ENCODE measurements around the gene SPSB4. TPM values are rescaled to one million over a fixed set of nuclear protein-coding genes. Genes with fewer than 3 reads are reported as not detected.

Gene SPSB4
- total and polyA plus RNA-seq, 7 donors, result 0.10 to 1.4 (median 0.44) TPM; not detected in 1

DNA sequence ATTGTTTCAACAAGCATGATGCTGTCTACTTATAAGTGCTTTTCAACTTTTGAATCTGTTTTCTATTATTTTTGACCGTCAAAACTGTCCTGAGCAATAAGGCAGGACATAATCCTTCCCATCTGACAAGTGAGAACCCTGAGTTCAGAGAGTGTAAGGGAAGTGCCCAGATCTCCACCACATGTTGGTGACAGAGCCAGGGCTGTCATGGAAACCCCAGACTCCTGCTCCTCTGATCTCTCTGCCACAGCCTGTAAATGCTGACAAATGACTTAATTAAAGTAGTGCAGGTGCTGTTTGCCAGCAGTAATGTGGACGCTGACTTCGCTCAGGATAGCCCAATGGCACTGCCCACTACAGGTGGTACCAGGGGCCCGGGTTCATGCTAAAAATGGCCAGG, 40.3 kb downstream of the SPSB4 start:
- DNase-seq, result no peak
- H3K27me3 ChIP-seq, result no peaks in the 10 kb centered on the region
- TF ChIP-seq, protein P1, sequence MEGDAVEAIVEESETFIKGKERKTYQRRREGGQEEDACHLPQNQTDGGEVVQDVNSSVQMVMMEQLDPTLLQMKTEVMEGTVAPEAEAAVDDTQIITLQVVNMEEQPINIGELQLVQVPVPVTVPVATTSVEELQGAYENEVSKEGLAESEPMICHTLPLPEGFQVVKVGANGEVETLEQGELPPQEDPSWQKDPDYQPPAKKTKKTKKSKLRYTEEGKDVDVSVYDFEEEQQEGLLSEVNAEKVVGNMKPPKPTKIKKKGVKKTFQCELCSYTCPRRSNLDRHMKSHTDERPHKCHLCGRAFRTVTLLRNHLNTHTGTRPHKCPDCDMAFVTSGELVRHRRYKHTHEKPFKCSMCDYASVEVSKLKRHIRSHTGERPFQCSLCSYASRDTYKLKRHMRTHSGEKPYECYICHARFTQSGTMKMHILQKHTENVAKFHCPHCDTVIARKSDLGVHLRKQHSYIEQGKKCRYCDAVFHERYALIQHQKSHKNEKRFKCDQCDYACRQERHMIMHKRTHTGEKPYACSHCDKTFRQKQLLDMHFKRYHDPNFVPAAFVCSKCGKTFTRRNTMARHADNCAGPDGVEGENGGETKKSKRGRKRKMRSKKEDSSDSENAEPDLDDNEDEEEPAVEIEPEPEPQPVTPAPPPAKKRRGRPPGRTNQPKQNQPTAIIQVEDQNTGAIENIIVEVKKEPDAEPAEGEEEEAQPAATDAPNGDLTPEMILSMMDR (IDR thresholded peaks at IDR 0.05), result no peak
- TF ChIP-seq EP300 (IDR thresholded peaks at IDR 0.05) (no peak), POLR2AphosphoS5 (IDR thresholded peaks at IDR 0.05) (no peak), POLR2A (IDR thresholded peaks at IDR 0.05) (no peak)
- H3K36me3 ChIP-seq, result no peaks in the 10 kb centered on the region
- 77 to 80% methylated on average over 4 of the region's 4 CpGs for WGBS, 2 donors
- no peak overlapping the region for H3K27ac ChIP-seq
- intact Hi-C loops (cut with DNase I), result no loop called here
- no peak overlapping the region for H3K4me3 ChIP-seq
- H3K4me1 ChIP-seq, result peaks cover 0 to 41% (median 33%) of the 10 kb centered on the region in 4 donors
- no peaks in the 10 kb centered on the region for H3K9me3 ChIP-seq

DNA sequence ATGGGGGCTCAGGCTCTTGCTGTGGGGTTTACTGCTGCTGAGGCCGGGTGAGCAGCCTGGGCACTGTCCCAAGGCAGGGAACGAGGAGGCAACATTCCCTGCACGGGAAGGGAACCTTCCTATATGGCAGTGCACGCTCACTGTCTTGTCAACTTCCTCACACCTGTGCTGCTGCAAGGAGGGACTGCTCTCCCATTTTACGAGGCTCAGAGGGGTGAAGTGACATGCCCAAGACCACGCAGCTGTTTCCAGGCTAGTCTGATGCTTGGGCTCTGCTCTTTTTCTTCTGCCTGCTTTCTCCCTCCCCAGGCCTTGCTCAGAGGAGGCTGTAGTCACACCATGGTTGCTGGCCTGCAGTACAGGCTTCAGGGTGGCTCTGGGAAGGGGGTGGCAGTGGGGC, 41.5 kb downstream of the SPSB4 start:
- TF ChIP-seq EP300 (IDR thresholded peaks at IDR 0.05) (no peak), POLR2A (IDR thresholded peaks at IDR 0.05) (no peak), POLR2AphosphoS5 (IDR thresholded peaks at IDR 0.05) (no peak)
- TF ChIP-seq, protein P1 (IDR thresholded peaks at IDR 0.05), result no peak
- no peaks in the 10 kb centered on the region for H3K27me3 ChIP-seq
- no peak overlapping the region for H3K4me3 ChIP-seq
- H3K4me1 ChIP-seq, result peaks cover 0 to 32% (median 25%) of the 10 kb centered on the region in 4 donors
- 50 to 82% methylated on average over 6 of the region's 6 CpGs for WGBS, 2 donors
- no peaks in the 10 kb centered on the region for H3K9me3 ChIP-seq
- intact Hi-C loops (cut with DNase I), result no loop called here
- no peak for DNase-seq
- no peaks in the 10 kb centered on the region for H3K36me3 ChIP-seq
- H3K27ac ChIP-seq, result no peak overlapping the region

DNA sequence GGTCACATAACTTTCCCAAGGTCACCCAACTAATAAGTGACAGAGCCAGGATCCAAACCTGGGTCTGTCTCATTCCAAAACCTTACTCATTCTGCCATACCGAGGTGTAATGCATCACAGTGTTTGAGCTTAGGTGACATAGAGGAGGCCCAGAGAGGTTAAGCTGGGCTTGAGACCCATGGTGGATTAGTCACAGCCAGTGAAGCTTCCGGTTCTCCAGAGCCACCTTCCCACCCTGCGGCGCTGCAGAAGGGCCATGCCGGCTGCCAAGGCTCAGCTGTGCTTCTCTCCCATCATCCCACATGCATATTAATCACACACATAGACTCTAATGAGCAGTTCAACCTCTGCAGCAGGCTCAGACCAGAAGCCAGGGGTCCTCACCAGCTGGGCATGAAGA, 42.2 kb downstream of the SPSB4 start:
- Histone ChIP-seq H3K36me3 (no peaks in the 10 kb centered on the region), H3K4me3 (no peak overlapping the region), H3K27me3 (no peaks in the 10 kb centered on the region), H3K9me3 (no peaks in the 10 kb centered on the region), H3K4me1 (peaks cover 0 to 32% (median 25%) of the 10 kb centered on the region in 4 donors), H3K27ac (peak overlapping the region in 2 of 4 donors; percentile 57 to 69)
- intact Hi-C loops (cut with DNase I), result no loop called here
- DNase-seq, result no peak
- WGBS, 2 donors, result 74 to 85% methylated on average over 5 of the region's 5 CpGs
- TF ChIP-seq EP300 (IDR thresholded peaks at IDR 0.05), result no peak
- no peak for TF ChIP-seq POLR2AphosphoS5 (IDR thresholded peaks at IDR 0.05)
- TF ChIP-seq, protein P1 (IDR thresholded peaks at IDR 0.05), result no peak
- no peak for TF ChIP-seq POLR2A (IDR thresholded peaks at IDR 0.05)

DNA sequence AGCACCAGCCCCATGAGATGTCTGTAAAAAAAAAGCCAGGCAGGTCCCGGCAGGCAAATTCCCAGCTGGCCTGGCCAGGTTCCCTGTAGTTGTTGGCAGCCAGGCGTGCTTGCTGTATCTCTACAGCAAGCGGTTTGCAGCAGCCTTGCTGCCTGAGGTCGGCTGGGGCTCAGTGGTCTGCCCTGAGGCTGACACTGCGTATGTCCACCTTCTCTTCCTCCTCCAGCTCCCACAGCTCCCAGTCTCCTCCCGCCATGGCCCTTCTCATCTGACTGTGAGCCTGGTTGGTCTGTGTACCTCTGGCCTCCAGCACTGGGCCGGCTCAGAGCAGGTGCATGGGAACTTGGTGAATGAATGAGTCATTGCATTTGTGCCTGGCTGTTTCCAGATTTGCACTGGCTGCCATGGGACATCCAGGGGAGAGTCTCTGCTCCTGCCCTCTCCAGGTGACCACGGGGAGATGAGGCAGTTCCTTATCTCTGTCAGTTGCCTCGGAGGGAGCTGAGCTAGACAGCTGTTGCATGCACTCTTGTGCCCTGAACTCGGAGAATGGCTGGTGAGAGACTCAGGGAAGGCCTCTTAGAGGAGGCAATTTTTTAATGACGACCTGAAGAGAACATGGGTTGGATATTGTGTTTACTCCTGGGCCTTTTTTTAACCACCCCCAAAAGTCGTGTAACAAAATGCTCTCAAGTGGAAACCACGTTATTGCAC, 43.0 kb downstream of the SPSB4 start:
- DNase-seq, result peak; percentile 85

More for the DNA sequence above, 43.0 kb downstream of the SPSB4 start:
- Histone ChIP-seq H3K4me3 (no peak overlapping the region), H3K27me3 (no peaks in the 10 kb centered on the region), H3K27ac (peak overlapping the region in 3 of 4 donors; percentile 57 to 69 (median 66)), H3K4me1 (peaks cover 0 to 32% (median 25%) of the 10 kb centered on the region in 4 donors), H3K36me3 (no peaks in the 10 kb centered on the region), H3K9me3 (no peaks in the 10 kb centered on the region)
- WGBS, 2 donors, result 54 to 66% methylated on average over 13 of the region's 13 CpGs
- TF ChIP-seq POLR2AphosphoS5 (IDR thresholded peaks at IDR 0.05), result peak in 1 of 4 donors; percentile 7
- TF ChIP-seq EP300 (IDR thresholded peaks at IDR 0.05), result no peak
- TF ChIP-seq, protein P1 (IDR thresholded peaks at IDR 0.05), result no peak
- no peak for TF ChIP-seq POLR2A (IDR thresholded peaks at IDR 0.05)
- intact Hi-C loops (cut with DNase I), result no loop called here
